Activated CD8-positive, alpha-beta T cell treated with anti-CD3 and anti-CD28 coated beads for 36 hours (primary cell): ENCODE data around the gene TAF3. TPM values are rescaled to one million over a fixed set of nuclear protein-coding genes. Genes with fewer than 3 reads are reported as not detected.

ENCODE experiments used
- ATAC-seq: fragments of 200-7000 bp; cut with Tn5 transposase; one replicate; pipeline ENCODE4 v1.10.0; 2021; ENCODE audit warnings: mild to moderate bottlenecking, moderate library complexity
- CTCF ChIA-PET: fragments of 350-600 bp; sonication (Branson Sonifier 250); formaldehyde crosslinking; loops from one replicate; lab custom pipeline; 2021; ENCODE audit warnings: antibody characterized with exemption; lab: Charles Lee
- POLR2A ChIA-PET: fragments of 350-600 bp; sonication (Branson Sonifier 250); formaldehyde crosslinking; loops from one replicate; lab custom pipeline; 2021; ENCODE audit warnings: antibody characterized with exemption; lab: Charles Lee
- DNase-seq: peaks from one replicate; pipeline ENCODE4 v3.0.0-alpha.2; 2020
- H3K27ac Mint-ChIP-seq: one replicate; pipeline ENCODE4 v1.8.0; 2021; ENCODE audit warnings: mild to moderate bottlenecking, mixed read lengths
- H3K27me3 Mint-ChIP-seq: one replicate; pipeline ENCODE4 v1.8.0; 2021; ENCODE audit warnings: mixed read lengths
- H3K36me3 Mint-ChIP-seq: one replicate; pipeline ENCODE4 v1.8.0; 2021; ENCODE audit warnings: low read depth, mixed read lengths
- H3K4me1 Mint-ChIP-seq: one replicate; pipeline ENCODE4 v1.8.0; 2021; ENCODE audit warnings: low read depth, mixed read lengths
- H3K4me3 Mint-ChIP-seq: one replicate; pipeline ENCODE4 v1.8.0; 2021; ENCODE audit warnings: mild to moderate bottlenecking, moderate library complexity, mixed read lengths
- H3K9me3 Mint-ChIP-seq: one replicate; pipeline ENCODE4 v1.8.0; 2021; ENCODE audit warnings: mixed read lengths
- intact Hi-C: fragments of 100-400 bp; cut with micrococcal nuclease; formaldehyde crosslinking; loops from one replicate; pipeline ENCODE4 v1.10.0; 2022
- total RNA-seq, 2 experiments: library from RNA; stranded (reverse); gene quantifications; one replicate each; pipeline ENCODE4 v1.2.3, GENCODE V29; 2021
- TF ChIP-seq, protein P1 (sequence below): fragments of 200-600 bp; IDR thresholded peaks from one replicate; pipeline ENCODE4 v1.8.0; 2022; ENCODE audit warnings: antibody characterized with exemption, mild to moderate bottlenecking

TAF3 gene
- total RNA-seq, 2 experiments from 2014 or later, result 12.5 to 12.7 TPM

GRCh38 chr10:8054244-8054493, 235.9 kb downstream of the TAF3 start:
- peak overlapping the region; percentile 89 for H3K4me3 Mint-ChIP-seq
- intact Hi-C loops, result loop anchor here (10.0 kb wide), 2 partner anchors 351 to 1041 kb away; no protein-coding TSS in a partner anchor
- peak overlapping the region; percentile 96 for H3K27ac Mint-ChIP-seq
- H3K36me3 Mint-ChIP-seq, result peaks cover 30% of the 10 kb centered on the region
- peaks cover 31% of the 10 kb centered on the region for H3K4me1 Mint-ChIP-seq
- ATAC-seq (peak; percentile 1), DNase-seq (no peak)
- ChIA-PET CTCF (interaction anchor here (2.1 kb wide), 1 partner anchor 12 kb away, joined by 7 read pairs; no protein-coding TSS in a partner anchor), POLR2A (interaction anchor here (1.0 kb wide), 2 partner anchors 80 to 347 kb away, joined by 3 read pairs; no protein-coding TSS in a partner anchor)
- peaks cover 16% of the 10 kb centered on the region for H3K27me3 Mint-ChIP-seq
- TF ChIP-seq, protein P1, sequence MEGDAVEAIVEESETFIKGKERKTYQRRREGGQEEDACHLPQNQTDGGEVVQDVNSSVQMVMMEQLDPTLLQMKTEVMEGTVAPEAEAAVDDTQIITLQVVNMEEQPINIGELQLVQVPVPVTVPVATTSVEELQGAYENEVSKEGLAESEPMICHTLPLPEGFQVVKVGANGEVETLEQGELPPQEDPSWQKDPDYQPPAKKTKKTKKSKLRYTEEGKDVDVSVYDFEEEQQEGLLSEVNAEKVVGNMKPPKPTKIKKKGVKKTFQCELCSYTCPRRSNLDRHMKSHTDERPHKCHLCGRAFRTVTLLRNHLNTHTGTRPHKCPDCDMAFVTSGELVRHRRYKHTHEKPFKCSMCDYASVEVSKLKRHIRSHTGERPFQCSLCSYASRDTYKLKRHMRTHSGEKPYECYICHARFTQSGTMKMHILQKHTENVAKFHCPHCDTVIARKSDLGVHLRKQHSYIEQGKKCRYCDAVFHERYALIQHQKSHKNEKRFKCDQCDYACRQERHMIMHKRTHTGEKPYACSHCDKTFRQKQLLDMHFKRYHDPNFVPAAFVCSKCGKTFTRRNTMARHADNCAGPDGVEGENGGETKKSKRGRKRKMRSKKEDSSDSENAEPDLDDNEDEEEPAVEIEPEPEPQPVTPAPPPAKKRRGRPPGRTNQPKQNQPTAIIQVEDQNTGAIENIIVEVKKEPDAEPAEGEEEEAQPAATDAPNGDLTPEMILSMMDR, result no peak
- H3K9me3 Mint-ChIP-seq, result no peaks in the 10 kb centered on the region

DNA sequence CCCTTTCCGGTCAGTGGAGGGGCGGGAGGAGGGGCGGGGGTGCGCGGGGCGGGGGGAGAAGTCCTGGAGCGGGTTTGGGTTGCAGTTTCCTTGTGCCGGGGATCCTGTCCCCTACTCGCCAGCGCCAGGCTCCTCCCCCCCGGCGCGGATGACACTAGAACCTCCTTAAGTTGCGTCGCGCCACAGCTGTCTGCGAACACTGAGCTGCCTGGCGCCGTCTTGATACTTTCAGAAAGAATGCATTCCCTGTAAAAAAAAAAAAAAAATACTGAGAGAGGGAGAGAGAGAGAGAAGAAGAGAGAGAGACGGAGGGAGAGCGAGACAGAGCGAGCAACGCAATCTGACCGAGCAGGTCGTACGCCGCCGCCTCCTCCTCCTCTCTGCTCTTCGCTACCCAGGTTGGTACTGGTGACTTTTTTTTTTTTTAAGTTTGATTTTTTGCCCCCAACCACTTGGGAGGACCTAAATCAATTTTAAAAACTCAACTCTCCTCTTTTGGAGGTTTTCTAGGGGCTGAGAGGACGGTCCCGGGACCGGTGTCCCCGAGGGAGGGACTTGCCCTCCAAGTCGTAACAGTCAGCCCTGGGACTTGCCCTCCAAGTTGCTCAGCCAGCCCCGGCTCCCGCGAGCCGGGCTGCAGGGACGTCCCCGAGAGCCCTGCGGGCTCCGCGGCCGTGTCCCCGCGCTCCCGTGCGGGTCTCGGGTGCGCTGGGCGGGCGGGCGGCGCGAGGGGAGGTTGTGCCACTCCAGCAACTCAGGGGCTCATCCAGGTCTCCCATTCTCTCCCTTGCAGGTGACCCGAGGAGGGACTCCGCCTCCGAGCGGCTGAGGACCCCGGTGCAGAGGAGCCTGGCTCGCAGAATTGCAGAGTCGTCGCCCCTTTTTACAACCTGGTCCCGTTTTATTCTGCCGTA, 236.4 kb downstream of the TAF3 start, which contains the start of gene GATA3:
GATA3 (plus strand) TSS at position 195 of the 914 bp plus-strand sequence. CDS start 968 bp downstream, outside the sequence.
- Mint-ChIP-seq H3K27ac (peak within 1 kb of the TSS; percentile 98), H3K36me3 (peaks cover 36% of the 10 kb centered on the region), H3K4me1 (peaks cover 36% of the 10 kb centered on the region), H3K9me3 (no peaks in the 10 kb centered on the region), H3K27me3 (peaks cover 16% of the 10 kb centered on the region), H3K4me3 (peak within 1 kb of the TSS; percentile 89)
- intact Hi-C loops, result loop anchor here (5.0 to 10.0 kb wide), 4 partner anchors 78 to 1040 kb away; no protein-coding TSS in a partner anchor
- ChIA-PET POLR2A (no interaction called here), CTCF (no interaction called here)
- TF ChIP-seq, protein P1, result no peak
- peak; percentile 90 for DNase-seq
- ATAC-seq, result peak; percentile 50

DNA sequence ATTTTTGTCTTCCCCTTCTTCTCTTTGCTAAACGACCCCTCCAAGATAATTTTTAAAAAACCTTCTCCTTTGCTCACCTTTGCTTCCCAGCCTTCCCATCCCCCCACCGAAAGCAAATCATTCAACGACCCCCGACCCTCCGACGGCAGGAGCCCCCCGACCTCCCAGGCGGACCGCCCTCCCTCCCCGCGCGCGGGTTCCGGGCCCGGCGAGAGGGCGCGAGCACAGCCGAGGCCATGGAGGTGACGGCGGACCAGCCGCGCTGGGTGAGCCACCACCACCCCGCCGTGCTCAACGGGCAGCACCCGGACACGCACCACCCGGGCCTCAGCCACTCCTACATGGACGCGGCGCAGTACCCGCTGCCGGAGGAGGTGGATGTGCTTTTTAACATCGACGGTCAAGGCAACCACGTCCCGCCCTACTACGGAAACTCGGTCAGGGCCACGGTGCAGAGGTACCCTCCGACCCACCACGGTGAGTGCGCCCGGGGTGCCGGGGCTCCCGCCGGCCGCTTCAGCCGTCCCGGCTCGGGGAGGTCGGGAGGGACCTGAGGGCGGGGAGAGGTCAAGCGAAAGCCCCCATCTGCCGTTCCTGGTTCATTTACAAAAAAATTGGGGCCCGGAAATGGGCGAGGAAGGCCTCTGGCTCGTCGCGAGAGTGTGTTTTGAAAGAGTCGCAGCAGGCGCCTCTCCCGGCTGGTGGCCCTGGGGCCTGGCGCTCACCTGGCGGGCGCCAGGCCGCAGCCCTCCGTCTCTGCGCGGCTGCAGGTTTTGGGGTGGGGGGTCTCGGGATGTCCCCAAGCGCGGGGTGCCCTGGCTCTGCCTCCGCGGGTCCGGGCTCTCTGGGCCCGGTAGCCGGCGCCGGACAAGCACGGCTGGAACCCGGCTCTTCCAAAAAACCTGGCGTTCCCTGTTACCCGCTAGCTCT, 237.4 kb downstream of the TAF3 start:
- POLR2A ChIA-PET, result interaction anchor here (0.7 to 1.8 kb wide), 6 partner anchors 9 to 959 kb away, joined by 3 to 7 read pairs (median 3); no protein-coding TSS in a partner anchor
- TF ChIP-seq, protein P1, result no peak
- no peaks in the 10 kb centered on the region for H3K9me3 Mint-ChIP-seq
- intact Hi-C loops, result loop anchor here (5.0 to 10.0 kb wide), 4 partner anchors 77 to 1039 kb away; no protein-coding TSS in a partner anchor
- ATAC-seq (no peak), DNase-seq (peak; percentile 52)
- CTCF ChIA-PET, result no interaction called here
- peaks cover 14% of the 10 kb centered on the region for H3K27me3 Mint-ChIP-seq
- peaks cover 45% of the 10 kb centered on the region for H3K4me1 Mint-ChIP-seq
- peak overlapping the region; percentile 98 for H3K27ac Mint-ChIP-seq
- H3K36me3 Mint-ChIP-seq, result peaks cover 46% of the 10 kb centered on the region
- H3K4me3 Mint-ChIP-seq, result peak overlapping the region; percentile 89

DNA sequence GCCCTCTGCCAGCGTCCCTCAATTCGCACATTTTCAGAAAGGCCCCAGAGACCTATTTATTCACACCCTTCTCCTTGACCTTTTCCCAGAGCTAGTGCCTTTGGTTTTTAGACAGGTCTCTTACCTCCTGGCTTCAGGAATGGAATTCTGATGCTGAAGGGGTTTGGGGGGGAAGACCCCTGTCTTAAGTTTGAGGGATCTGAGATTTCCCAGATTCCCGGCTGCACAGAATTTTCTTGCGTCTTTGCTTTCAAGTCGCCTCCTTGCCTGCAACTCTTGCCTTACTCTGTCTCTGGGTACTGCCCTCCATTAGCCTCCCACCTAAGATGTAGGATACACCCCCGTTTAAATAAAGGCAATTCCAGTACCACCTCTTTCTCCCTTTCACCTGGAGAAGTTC, 238.1 kb downstream of the TAF3 start:
- intact Hi-C loops, result loop anchor here (5.0 to 10.0 kb wide), 4 partner anchors 76 to 1038 kb away; no protein-coding TSS in a partner anchor
- peak overlapping the region; percentile 98 for H3K27ac Mint-ChIP-seq
- no peak for ATAC-seq
- peaks cover 14% of the 10 kb centered on the region for H3K27me3 Mint-ChIP-seq
- H3K4me3 Mint-ChIP-seq, result peak overlapping the region; percentile 89
- H3K4me1 Mint-ChIP-seq, result peaks cover 52% of the 10 kb centered on the region
- DNase-seq, result no peak
- TF ChIP-seq, protein P1, result no peak
- H3K9me3 Mint-ChIP-seq, result no peaks in the 10 kb centered on the region
- CTCF ChIA-PET, result no interaction called here
- POLR2A ChIA-PET, result interaction anchor here (0.6 to 1.8 kb wide), 9 partner anchors 8 to 959 kb away, joined by 3 to 7 read pairs (median 3); no protein-coding TSS in a partner anchor
- peaks cover 53% of the 10 kb centered on the region for H3K36me3 Mint-ChIP-seq
